ENCODE measurements around the gene COPRS. TPM values are rescaled to one million over a fixed set of nuclear protein-coding genes. Genes with fewer than 3 reads are reported as not detected.

COPRS gene
- total and polyA plus RNA-seq, 2 of the 13 experiments (the other 11 are each of a cell fraction or from before 2014, with no cell fraction given), result 22.7 to 93.8 TPM

GRCh38 chr17:31823014-31823413, 36.0 kb downstream of the COPRS start:
- Histone ChIP-seq H3K27ac (ENCODE audit: extremely low read length, insufficient read depth, low read length) (no peak overlapping the region), H3K79me2 (ENCODE audit: insufficient read depth, low read length) (no peaks in the 10 kb centered on the region), H4K20me1 (ENCODE audit: insufficient read depth, low read length) (no peaks in the 10 kb centered on the region), H3K27me3 (ENCODE audit: control insufficient read depth in 1 of 2, insufficient read depth in 2 of 2, low read length in 2 of 2) (peaks cover 2 to 10% of the 10 kb centered on the region in 2 experiments; a peak in 1 of 5 replicates), H3K9ac (ENCODE audit: insufficient read depth, low read depth, low read length) (no peak overlapping the region), H3K4me3 (replicated peaks in 1 of 3; ENCODE audit: insufficient read depth in 1 of 3, low read depth in 2 of 3, low read length in 3 of 3) (no peak overlapping the region), H2AFZ (ENCODE audit: low read length) (no peak overlapping the region), H3K36me3 (replicated peaks in 1 of 2; ENCODE audit: control insufficient read depth in 1 of 2, insufficient read depth in 2 of 2, low read length in 2 of 2) (no peaks in the 10 kb centered on the region), H3K4me2 (ENCODE audit: low read depth, low read length) (no peak overlapping the region; the same call in 1 of the 2 replicates), H3K4me1 (ENCODE audit: insufficient read depth, low read length) (peaks cover 20% of the 10 kb centered on the region), H3K9me3 (ENCODE audit: low read length) (no peaks in the 10 kb centered on the region)
- no peak for TF ChIP-seq HHEX (CRISPR knock-in tag; IDR thresholded peaks at IDR 0.05)
- TF ChIP-seq ZNF652 (CRISPR knock-in tag; IDR thresholded peaks at IDR 0.05; ENCODE audit: borderline replicate concordance, low read depth), result no peak
- peak; percentile 96 to 98 for TF ChIP-seq MAFK (conservative IDR thresholded peaks at IDR 0.05 in 1 of 2, IDR thresholded peaks at IDR 0.05 in 1 of 2; ENCODE audit: low read length in 2 of 2)
- TF ChIP-seq MAFF (IDR thresholded peaks at IDR 0.05; ENCODE audit: low read depth, low read length), result peak; percentile 96
- no peak for TF ChIP-seq ZNF501 (CRISPR knock-in tag; IDR thresholded peaks at IDR 0.05)
- TF ChIP-seq ZNF205 (CRISPR knock-in tag; IDR thresholded peaks at IDR 0.05), result no peak
- no peak for TF ChIP-seq ZNF260 (CRISPR knock-in tag; IDR thresholded peaks at IDR 0.05; ENCODE audit: borderline replicate concordance, low read depth)
- 0 out of 2 replicates have a peak, but pooled peaks have one; percentile 19 for TF ChIP-seq BHLHE40 (IDR thresholded peaks at IDR 0.05; ENCODE audit: low read length)
- no peak for TF ChIP-seq CBX2 (IDR thresholded peaks at IDR 0.05; ENCODE audit: low read depth, low read length)
- TF ChIP-seq CBX2 (CRISPR knock-in tag; IDR thresholded peaks at IDR 0.05; ENCODE audit: low read depth), result no peak
- no peak for DNase-seq (ENCODE audit: low spot score)
- WGBS (ENCODE audit: low lambda C conversion rate), result 3% methylated on average over 3 of the region's 3 CpGs
- intact Hi-C loops (cut with micrococcal nuclease; ENCODE audit: unreplicated experiment), result no loop called here
- no peak for ATAC-seq
- ChIA-PET CTCF (ENCODE audit: low intra/inter-chr PET ratio, low total read pairs) (no interaction called here), POLR2A (no interaction called here)
- FAIRE-seq, result no peak
- in situ Hi-C loops (cut with HindIII; ENCODE audit: extremely low pct_ligation_motif_present, low pct_unique_long_range_greater_than_20kb), result no loop called here
- no TSS peak for BruUV-seq (replicated peaks)

All from HepG2 (cell line).